H9 (cell line): ENCODE results near the gene CA5A. TPM values are rescaled to one million over a fixed set of nuclear protein-coding genes. Genes with fewer than 3 reads are reported as not detected.

ENCODE experiments used
- DNase-seq: peaks from one replicate; pipeline ENCODE4 v3.0.0-alpha.2; 2017
- H2AFZ ChIP-seq: one replicate; pipeline ENCODE4 v1.6.1; 2013; ENCODE audit warnings: mild to moderate bottlenecking, low read length, control low read depth, moderate library complexity
- H2AK5ac ChIP-seq: 2 replicates; pipeline ENCODE4 v1.6.1; 2013; ENCODE audit warnings: low read length, control low read depth, mixed read lengths; ENCODE audit not compliant: insufficient read length
- H2BK120ac ChIP-seq: one replicate; pipeline ENCODE4 v1.6.1; 2013; ENCODE audit warnings: low read depth, mild to moderate bottlenecking, low read length, control low read depth, inconsistent platforms; ENCODE audit not compliant: poor library complexity, severe bottlenecking
- H2BK12ac ChIP-seq: 2 replicates; pipeline ENCODE4 v1.6.1; 2013; ENCODE audit warnings: low read length, control low read depth, mixed read lengths, low read depth; ENCODE audit not compliant: insufficient read length
- H2BK15ac ChIP-seq: 2 replicates; pipeline ENCODE4 v1.6.1; 2013; ENCODE audit warnings: low read depth, low read length, control low read depth
- H2BK20ac ChIP-seq: one replicate; pipeline ENCODE4 v1.6.1; 2013; ENCODE audit warnings: low read depth, mild to moderate bottlenecking, low read length, control low read depth, inconsistent platforms; ENCODE audit not compliant: poor library complexity, severe bottlenecking
- H2BK5ac ChIP-seq: 2 replicates; pipeline ENCODE4 v1.6.1; 2013; ENCODE audit warnings: low read length, control low read depth, mixed read lengths; ENCODE audit not compliant: insufficient read length
- H3K14ac ChIP-seq: 2 replicates; pipeline ENCODE4 v1.6.1; 2013; ENCODE audit warnings: low read length, control low read depth; ENCODE audit not compliant: insufficient read depth
- H3K18ac ChIP-seq: 2 replicates; pipeline ENCODE4 v1.6.1; 2013; ENCODE audit warnings: low read depth, mild to moderate bottlenecking, mixed read lengths, low read length, control low read depth; ENCODE audit not compliant: insufficient read length
- H3K23ac ChIP-seq: 2 replicates; pipeline ENCODE4 v1.6.1; 2013; ENCODE audit warnings: low read length, control low read depth, mixed read lengths, low read depth; ENCODE audit not compliant: insufficient read length
- H3K23me2 ChIP-seq: 2 replicates; pipeline ENCODE4 v1.6.1; 2013; ENCODE audit warnings: low read depth, mild to moderate bottlenecking, mixed read lengths, low read length, control low read depth; ENCODE audit not compliant: insufficient read length, poor library complexity, severe bottlenecking
- H3K27ac ChIP-seq: 2 replicates; pipeline ENCODE4 v1.5.1; 2013; ENCODE audit warnings: low read length, control low read depth, mixed read lengths, low read depth; ENCODE audit not compliant: insufficient read length
- H3K27me3 ChIP-seq: 2 replicates; pipeline ENCODE4 v1.6.1; 2013; ENCODE audit warnings: low read length, control low read depth, inconsistent platforms; ENCODE audit not compliant: insufficient read depth
- H3K4ac ChIP-seq: 2 replicates; pipeline ENCODE4 v1.6.1; 2013; ENCODE audit warnings: low read depth, mild to moderate bottlenecking, control low read depth, inconsistent platforms, low read length, moderate library complexity
- H3K4me1 ChIP-seq: 2 replicates; pipeline ENCODE4 v1.6.1; 2013; ENCODE audit warnings: low read length, control low read depth, inconsistent platforms; ENCODE audit not compliant: insufficient read depth
- H3K4me2 ChIP-seq: 2 replicates; pipeline ENCODE4 v1.6.1; 2013; ENCODE audit warnings: low read length, control low read depth, mixed read lengths; ENCODE audit not compliant: insufficient read length, insufficient read depth
- H3K56ac ChIP-seq: 2 replicates; pipeline ENCODE4 v1.6.1; 2013; ENCODE audit warnings: low read depth, mild to moderate bottlenecking, mixed read lengths, low read length, control low read depth; ENCODE audit not compliant: insufficient read length
- H3K79me1 ChIP-seq: 2 replicates; pipeline ENCODE4 v1.6.1; 2013; ENCODE audit warnings: low read depth, mild to moderate bottlenecking, moderate library complexity, low read length, control low read depth, inconsistent platforms; ENCODE audit not compliant: insufficient read depth, poor library complexity, severe bottlenecking
- H3K79me2 ChIP-seq: 2 replicates; pipeline ENCODE4 v1.6.1; 2013; ENCODE audit warnings: low read length, control low read depth, inconsistent platforms; ENCODE audit not compliant: insufficient read depth
- H3K9ac ChIP-seq: 2 replicates; pipeline ENCODE4 v1.6.1; 2013; ENCODE audit warnings: low read length, control low read depth, mixed read lengths; ENCODE audit not compliant: insufficient read length; ENCODE audit errors: extremely low read depth
- H3K9me3 ChIP-seq: one replicate; pipeline ENCODE4 v1.6.1; 2013; ENCODE audit warnings: low read depth, low read length, inconsistent platforms; ENCODE audit not compliant: control insufficient read depth
- H3T11ph ChIP-seq: one replicate; pipeline ENCODE4 v1.6.1; 2013; ENCODE audit warnings: mild to moderate bottlenecking, low read length, control low read depth, inconsistent platforms
- H4K20me1 ChIP-seq: one replicate; pipeline ENCODE4 v1.6.1; 2013; ENCODE audit not compliant: control insufficient read depth, insufficient read length, insufficient read depth
- H4K5ac ChIP-seq: 2 replicates; pipeline ENCODE4 v1.6.1; 2013; ENCODE audit warnings: low read depth, mild to moderate bottlenecking, mixed read lengths, low read length, control low read depth; ENCODE audit not compliant: insufficient read length
- H4K8ac ChIP-seq: replicated peaks from 2 replicates; pipeline ENCODE4 v1.6.1; 2013; ENCODE audit warnings: low read length, control low read depth, mixed read lengths, low read depth; ENCODE audit not compliant: insufficient read length
- H4K91ac ChIP-seq: 2 replicates; pipeline ENCODE4 v1.6.1; 2013; ENCODE audit warnings: low read depth, mild to moderate bottlenecking, moderate library complexity, mixed read lengths, low read length, control low read depth; ENCODE audit not compliant: insufficient read length
- H3K27ac Mint-ChIP-seq, 3 experiments: 2 replicates in 2 of 3; 3 replicates in 1 of 3; pipeline ENCODE4 v1.8.0; 2020 to 2021; ENCODE audit warnings: mixed read lengths in 3 of 3, mild to moderate bottlenecking in 1 of 3, moderate library complexity in 1 of 3
- H3K27me3 Mint-ChIP-seq: 2 replicates; pipeline ENCODE4 v1.8.0; 2021; ENCODE audit warnings: low read depth, mild to moderate bottlenecking, moderate library complexity, mixed read lengths
- H3K36me3 Mint-ChIP-seq, 3 experiments: 2 replicates in 2 of 3; 3 replicates in 1 of 3; pipeline ENCODE4 v1.8.0; 2020 to 2021; ENCODE audit warnings: low read depth in 3 of 3, mixed read lengths in 3 of 3; ENCODE audit not compliant: insufficient read depth in 1 of 3
- H3K4me1 Mint-ChIP-seq, 2 experiments: 2 replicates each; pipeline ENCODE4 v1.8.0; 2020; ENCODE audit warnings: mixed read lengths in 2 of 2
- H3K4me3 Mint-ChIP-seq, 2 experiments: 2 replicates in 1 of 2; 3 replicates in 1 of 2; pipeline ENCODE4 v1.8.0; 2020 to 2021; ENCODE audit warnings: mild to moderate bottlenecking in 2 of 2, mixed read lengths in 2 of 2, moderate library complexity in 1 of 2
- H3K9me3 Mint-ChIP-seq, 2 experiments: 2 replicates in 1 of 2; 3 replicates in 1 of 2; pipeline ENCODE4 v1.8.0; 2020; ENCODE audit warnings: mild to moderate bottlenecking in 2 of 2, mixed read lengths in 2 of 2, moderate library complexity in 1 of 2
- WGBS: extraction: QIAGEN DNeasy Blood & Tissue Kit; methylation state at CpG from one replicate; pipeline ENCODE4 v1.1.7; 2013; ENCODE audit warnings: missing lambda C conversion rate, low lambda C conversion rate, mixed read lengths; ENCODE audit not compliant: insufficient read length; ENCODE audit errors: extremely low coverage; 5-methylcytosine and 5-hydroxymethylcytosine counted together
- total RNA-seq: library from RNA; stranded (reverse); gene quantifications from 2 replicates; pipeline ENCODE4 v1.2.1, GENCODE V29; 2021
- TF ChIP-seq, protein P1 (sequence below): fragments of 200-600 bp; sonication (generic); conservative IDR thresholded peaks from 3 replicates; pipeline ENCODE4 v1.8.0; 2021; ENCODE audit warnings: antibody characterized with exemption, mild to moderate bottlenecking

The CA5A gene
- total RNA-seq, 1 experiment from 2014 or later = not detected

DNA sequence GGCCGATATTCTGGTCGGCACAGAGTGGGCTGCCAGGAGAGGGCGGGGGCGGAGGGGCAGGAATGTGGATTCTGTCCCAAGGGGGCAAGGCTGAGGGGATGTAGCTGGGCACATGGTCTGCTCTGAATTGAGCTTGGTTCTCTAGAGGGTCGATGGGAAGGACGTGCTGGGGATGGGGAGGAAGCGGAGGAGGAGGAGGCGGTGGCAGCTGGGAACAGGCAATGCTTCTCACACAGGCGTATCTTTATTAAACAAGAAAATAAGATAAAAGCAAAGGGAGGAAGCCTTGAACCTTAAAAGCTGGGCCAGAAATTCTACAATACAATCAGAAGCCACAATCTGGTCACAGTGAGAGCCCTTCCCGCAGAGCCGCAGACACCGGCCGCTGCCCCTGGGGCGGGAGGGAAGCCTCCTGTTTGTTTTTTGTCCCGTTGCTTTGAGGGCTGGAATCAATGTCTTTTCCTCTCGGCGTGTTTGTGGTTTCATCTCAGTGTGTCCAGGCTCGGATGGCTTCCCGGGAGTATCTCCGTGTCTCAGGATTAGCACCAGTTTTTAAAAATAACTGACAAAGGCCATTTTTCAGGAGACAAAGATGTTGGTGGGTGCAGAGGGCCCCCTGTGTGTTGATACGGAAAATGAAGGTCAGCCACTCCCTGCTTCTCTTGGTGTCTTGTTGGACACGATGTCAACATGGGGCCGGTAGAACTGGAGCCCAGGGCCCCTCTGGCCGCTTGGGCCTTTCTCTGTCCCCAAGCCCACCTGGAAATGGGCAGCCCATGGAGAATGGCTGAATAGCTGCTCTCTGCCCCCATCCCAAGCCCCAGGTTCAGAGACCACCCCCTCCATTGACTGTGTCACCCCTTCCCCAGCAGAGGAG, 54.8 kb downstream of the CA5A start:
- no peak overlapping the region for H4K5ac ChIP-seq
- H3K27ac Mint-ChIP-seq = peak overlapping the region in 1 of 3 experiments; percentile 18; a peak in 1 of 7 replicates
- WGBS = no CpG with 5 or more reads among the region's 24 CpGs

More for the DNA sequence above, 54.8 kb downstream of the CA5A start:
- H4K91ac ChIP-seq = no peak overlapping the region
- H3K27me3 Mint-ChIP-seq = peaks cover 26% of the 10 kb centered on the region
- H2BK120ac ChIP-seq = no peak overlapping the region
- no peaks in the 10 kb centered on the region for H4K20me1 ChIP-seq
- no peaks in the 10 kb centered on the region for H3K9me3 ChIP-seq
- peaks cover 48 to 60% of the 10 kb centered on the region in 2 experiments for H3K4me1 Mint-ChIP-seq
- H2AFZ ChIP-seq = no peak overlapping the region
- H4K8ac ChIP-seq = no peak overlapping the region
- no peak overlapping the region for H2BK5ac ChIP-seq
- no peak overlapping the region for H3K27ac ChIP-seq
- no peak overlapping the region for H3K14ac ChIP-seq
- no peaks in the 10 kb centered on the region for H3K79me1 ChIP-seq
- peaks cover 0 to 6% (median 5%) of the 10 kb centered on the region in 3 experiments; a peak in 4 of 7 replicates for H3K36me3 Mint-ChIP-seq
- H2BK15ac ChIP-seq = no peak overlapping the region
- no peak overlapping the region for H3K56ac ChIP-seq
- H3K9ac ChIP-seq = no peak overlapping the region
- no peak overlapping the region for H3K4ac ChIP-seq
- no peaks in the 10 kb centered on the region; the same call in 1 of the 2 replicates for H3K4me1 ChIP-seq
- no peak overlapping the region for H3K4me2 ChIP-seq
- H2BK20ac ChIP-seq = no peak overlapping the region
- peaks cover 5 to 11% of the 10 kb centered on the region in 2 experiments; a peak in 3 of 5 replicates for H3K9me3 Mint-ChIP-seq
- no peak for DNase-seq
- H2BK12ac ChIP-seq = no peak overlapping the region
- TF ChIP-seq, protein P1, sequence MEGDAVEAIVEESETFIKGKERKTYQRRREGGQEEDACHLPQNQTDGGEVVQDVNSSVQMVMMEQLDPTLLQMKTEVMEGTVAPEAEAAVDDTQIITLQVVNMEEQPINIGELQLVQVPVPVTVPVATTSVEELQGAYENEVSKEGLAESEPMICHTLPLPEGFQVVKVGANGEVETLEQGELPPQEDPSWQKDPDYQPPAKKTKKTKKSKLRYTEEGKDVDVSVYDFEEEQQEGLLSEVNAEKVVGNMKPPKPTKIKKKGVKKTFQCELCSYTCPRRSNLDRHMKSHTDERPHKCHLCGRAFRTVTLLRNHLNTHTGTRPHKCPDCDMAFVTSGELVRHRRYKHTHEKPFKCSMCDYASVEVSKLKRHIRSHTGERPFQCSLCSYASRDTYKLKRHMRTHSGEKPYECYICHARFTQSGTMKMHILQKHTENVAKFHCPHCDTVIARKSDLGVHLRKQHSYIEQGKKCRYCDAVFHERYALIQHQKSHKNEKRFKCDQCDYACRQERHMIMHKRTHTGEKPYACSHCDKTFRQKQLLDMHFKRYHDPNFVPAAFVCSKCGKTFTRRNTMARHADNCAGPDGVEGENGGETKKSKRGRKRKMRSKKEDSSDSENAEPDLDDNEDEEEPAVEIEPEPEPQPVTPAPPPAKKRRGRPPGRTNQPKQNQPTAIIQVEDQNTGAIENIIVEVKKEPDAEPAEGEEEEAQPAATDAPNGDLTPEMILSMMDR = no peak
- H3K4me3 Mint-ChIP-seq = no peak overlapping the region
- H3K27me3 ChIP-seq = no peaks in the 10 kb centered on the region
- no peak overlapping the region for H2AK5ac ChIP-seq
- no peaks in the 10 kb centered on the region for H3K23me2 ChIP-seq
- H3K79me2 ChIP-seq = no peaks in the 10 kb centered on the region
- no peak overlapping the region for H3K18ac ChIP-seq
- H3T11ph ChIP-seq = no peak overlapping the region
- no peak overlapping the region for H3K23ac ChIP-seq
